Stimulated activated CD4-positive, alpha-beta T cell treated with anti-CD3 and anti-CD28 coated beads, Interleukin-12 subunit alpha, Interleukin-12 subunit beta, amount 100 ng/mL, for 4 hours (primary cell): ENCODE measurements around the gene NUFIP2.
"Not testable (repeated sequence)": the region's sequence is repeated elsewhere in the genome, so short reads cannot be mapped to it uniquely, and the experiment has no call there.

Experiments
- DNase-seq: peaks from one replicate; pipeline ENCODE4 v3.0.0-alpha.2; 2020

Gene NUFIP2

GRCh38 chr17:29293890-29294579 is at the start of gene NUFIP2:
Gene NUFIP2, minus strand, starts transcription at chr17:29294148. Its CDS starts 89 bp downstream, at chr17:29294059.
- DNase-seq, result peak; percentile 97

DNA sequence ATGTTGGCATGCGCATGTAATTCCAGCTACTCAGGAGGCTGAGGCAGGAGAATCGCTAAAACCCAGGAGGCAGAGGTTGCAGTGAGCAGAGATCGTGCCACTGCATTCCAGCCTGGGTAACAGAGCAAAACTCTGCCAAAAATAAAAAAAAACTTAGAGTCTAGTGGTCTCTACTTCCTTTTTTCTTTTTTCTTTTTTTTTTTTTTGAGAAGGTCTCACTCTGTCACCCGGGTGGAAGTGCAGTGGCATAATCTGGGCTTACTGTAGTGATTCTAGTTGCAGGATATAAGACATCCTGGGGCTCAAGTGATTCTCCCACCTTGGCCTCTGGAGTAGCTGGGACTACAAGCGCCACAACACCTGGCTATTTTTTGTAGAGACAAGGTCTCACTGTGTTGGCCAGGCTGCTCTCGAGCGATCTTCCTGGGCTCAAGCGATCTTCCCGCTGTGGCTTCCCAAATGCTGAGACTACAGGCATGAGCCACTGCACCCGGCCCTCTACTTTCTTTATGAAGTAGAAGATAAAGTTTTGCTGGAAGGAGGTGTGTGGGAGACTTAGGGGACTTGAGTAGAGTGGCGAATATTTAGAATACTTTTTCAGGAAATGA is 48.3 kb upstream of the NUFIP2 start:
- no peak for DNase-seq

DNA sequence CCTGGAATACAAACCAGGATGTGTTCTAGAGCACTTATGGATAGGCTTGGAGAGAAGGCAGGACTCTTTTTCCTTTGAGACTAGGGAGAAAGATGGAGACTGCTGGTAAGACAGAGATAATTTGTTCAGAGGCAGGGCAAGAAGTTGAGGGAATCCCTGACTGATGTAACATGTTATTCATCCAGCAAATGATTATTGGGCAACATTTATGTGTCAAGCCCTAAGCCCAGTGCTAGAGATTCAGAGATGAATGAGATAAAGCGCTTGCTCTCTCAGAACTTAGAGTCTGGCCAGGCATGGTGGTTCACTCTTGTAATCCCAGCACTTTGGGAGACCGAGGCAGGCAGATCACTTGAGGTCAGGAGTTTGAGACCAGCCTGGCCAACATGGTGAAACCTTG is 47.8 kb upstream of the NUFIP2 start:
- no peak for DNase-seq

- DNase-seq, result not testable (repeated sequence)
Measured at GRCh38 chr17:29339016-29339415, 45.1 kb upstream of the NUFIP2 start.

DNA sequence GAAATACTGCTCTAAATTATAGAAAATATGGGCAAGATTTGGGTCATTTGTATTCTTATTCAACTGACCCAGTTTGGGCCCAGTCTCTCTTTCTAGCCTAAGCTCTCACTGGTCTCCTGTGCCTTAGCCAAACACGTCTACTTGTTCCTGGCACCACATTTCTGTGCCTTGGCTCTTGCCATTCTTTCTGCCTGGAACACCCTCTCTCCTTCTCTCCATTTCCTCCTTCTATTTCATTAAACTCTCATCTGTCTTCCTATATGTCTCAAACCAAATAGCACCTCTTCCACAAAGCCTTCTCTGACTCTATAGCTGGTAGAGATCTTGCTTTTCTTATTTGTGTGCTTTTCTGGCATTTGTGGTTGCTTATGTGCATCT is 37.7 kb upstream of the NUFIP2 start:
- no peak for DNase-seq

DNA sequence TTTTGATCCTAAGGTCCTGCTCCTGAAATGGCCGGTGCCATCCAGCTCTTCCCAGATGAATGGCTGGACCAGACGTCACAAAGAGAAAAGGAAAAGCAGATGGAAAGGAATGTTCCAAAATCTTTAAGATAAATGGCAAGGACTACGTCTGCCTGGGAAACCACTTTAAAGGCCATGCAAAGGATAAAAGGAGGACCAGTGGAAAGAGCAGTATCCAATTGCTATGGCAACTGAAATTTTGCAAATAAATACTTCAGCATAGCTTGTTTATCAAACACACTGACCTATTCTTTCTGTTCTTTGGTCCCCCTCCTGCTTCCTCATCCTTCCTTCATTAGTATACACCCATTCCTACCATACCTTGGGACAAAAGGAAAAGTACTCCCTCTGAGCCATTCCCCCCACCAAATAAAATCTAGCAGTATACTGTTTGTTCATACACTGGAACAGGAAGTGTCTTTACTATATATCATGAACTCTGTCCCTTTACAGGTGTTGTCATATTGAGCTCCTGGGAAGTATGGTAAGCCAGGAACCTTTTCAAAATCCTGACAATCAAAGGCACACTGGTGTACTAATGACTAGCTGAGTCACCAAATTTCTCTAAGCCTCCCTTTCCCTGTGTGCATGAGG is 37.2 kb upstream of the NUFIP2 start:
- DNase-seq, result no peak

DNA sequence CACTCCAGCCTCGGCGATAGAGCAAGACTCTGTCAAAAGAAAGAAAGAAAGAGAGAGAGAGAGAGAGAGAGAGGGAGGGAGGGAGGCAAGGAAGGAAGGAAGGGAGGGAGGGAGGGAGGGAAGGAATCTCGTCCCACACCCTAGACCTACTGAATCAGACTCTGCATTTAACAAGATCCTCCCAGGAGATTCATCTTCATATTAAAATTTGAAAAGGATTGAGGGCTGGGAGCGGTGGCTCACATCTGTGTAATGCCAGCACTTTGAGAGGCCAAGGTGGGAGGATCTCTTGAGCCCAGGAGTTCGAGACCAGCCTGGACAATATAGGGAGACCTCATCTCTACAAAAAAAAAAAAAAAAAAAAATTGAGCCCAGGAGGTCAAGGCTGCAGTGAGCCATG is 33.5 kb upstream of the NUFIP2 start:
- no peak for DNase-seq

- no peak for DNase-seq
Measured at GRCh38 chr17:29326023-29326813, 32.3 kb upstream of the NUFIP2 start.

GRCh38 chr17:29322363-29322762 is 28.4 kb upstream of the NUFIP2 start:
- no peak for DNase-seq

- no peak for DNase-seq
Measured at GRCh38 chr17:29303386-29303785, 9.4 kb upstream of the NUFIP2 start.

DNA sequence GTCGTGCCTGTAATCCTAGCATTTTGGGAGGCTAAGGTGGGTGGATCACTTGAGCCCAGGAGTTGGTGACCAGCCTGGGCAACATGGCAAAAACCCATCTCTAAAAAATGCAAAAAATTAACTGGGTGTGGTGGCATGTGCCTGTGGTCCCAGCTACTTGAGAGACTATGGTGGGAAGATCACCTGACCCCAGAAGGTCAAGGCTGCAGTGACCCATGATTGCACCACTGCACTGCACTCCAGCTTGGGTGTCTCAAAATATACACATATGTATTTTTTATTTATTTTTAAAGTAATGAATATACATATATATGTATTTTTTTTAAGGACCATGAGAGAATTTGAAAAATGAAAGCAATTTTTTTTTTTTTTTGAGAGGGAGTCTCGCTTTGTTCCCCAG is 5.1 kb upstream of the NUFIP2 start:
- DNase-seq, result no peak

DNA sequence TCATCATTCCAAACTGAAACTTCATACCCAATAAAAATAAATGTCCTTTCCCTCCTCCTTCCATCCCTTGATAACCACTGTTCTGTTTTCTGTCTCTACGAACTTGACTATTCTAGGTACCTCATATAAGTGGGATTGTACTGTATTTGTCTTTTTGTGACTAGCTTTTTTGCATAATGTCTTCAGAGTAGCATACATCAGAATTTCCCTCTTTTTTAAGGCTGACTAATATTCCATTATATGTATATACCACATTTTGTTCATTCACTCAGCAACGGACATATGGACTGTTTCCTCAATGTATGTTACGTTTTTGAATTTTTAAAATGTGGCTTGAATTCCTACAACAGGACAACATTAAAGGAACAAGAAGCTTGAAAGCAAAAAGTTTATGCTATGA is 1.5 kb upstream of the NUFIP2 start:
- no peak for DNase-seq

DNA sequence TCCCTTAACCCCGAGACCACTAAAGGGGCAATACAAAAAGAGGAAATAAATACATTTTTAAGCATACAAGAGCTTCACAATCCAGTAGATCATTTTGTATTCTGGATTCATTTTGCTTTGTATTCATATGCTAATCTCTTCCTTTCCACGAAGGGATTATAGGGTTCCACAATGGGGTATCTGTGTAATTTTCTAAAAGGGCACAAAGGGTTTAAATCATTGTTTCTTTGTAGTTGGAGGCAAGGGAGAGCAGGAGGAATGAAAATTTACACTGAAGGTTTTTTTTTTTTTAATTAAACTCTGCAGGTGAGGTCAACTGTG is 592 bp upstream of the NUFIP2 start:
- no peak for DNase-seq

- DNase-seq, result peak; percentile 58
Measured at GRCh38 chr17:29292992-29293889, 707 bp downstream of the NUFIP2 start.

DNA sequence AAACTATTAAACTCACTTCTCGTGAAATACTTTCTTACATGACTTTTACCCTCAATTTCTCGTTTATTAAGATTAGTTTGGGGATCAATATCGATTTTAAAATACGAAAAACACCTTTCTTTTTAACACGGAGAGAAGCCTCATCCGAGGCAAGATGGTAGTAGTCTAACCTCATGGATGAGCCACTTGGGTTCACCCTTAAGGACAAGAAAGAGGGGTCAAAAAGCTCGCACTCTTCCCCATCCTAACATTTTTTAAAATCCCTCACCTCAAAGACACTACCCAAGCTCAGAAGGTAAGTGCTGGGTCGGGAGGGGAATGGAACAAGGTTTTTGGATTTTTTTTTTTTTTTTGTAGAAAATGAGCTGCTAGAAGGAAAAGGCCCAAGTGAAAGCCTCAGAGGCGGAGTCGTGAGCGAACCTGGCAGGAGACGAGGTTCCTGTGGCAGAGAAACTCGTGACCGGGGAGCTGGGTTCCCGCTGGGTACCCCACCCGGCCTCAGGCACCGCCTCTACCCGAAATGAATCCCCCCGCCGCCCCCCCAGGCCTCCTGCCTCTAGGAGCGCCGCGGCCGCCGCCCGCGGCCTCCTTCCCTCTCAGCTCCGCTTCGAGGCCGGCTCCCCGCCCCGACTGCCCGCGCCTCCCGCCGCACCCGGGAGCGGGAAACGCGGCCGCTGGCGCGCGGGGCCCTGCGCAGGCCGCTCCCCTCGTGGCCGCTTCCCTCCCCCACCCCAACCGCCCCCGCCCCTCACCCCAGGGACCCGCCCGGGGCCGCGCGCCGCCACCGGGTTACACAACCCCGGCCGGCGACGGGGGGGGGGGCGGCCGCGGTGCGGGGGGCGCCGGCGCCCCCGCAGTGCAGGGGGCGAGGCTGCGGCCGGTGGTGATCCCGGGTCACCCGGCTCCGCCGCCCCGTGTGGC is 1.6 kb downstream of the NUFIP2 start:
- peak; percentile 44 for DNase-seq

- DNase-seq, result no peak
Measured at GRCh38 chr17:29291163-29291752, 2.7 kb downstream of the NUFIP2 start.

- DNase-seq, result no peak
Measured at GRCh38 chr17:29289852-29290251, 4.1 kb downstream of the NUFIP2 start.

DNA sequence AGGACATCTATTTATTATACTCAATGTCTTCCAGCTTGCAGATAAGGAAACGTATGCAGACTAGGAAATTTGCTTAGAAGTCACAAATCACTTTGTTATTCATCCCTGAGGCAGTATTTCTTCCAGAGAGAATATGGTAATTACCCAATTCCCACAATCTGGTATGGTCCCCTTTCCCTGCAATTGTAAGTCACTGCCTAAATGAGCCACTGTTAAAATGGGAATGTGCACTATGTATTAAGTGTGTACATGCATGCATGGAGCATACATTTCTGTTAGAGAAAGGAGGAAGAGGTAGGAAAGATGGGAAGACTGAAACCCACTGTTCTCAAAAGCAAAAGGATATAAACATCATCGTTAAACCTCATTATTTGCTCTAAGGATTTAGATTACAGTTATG is 10.0 kb downstream of the NUFIP2 start:
- no peak for DNase-seq

DNA sequence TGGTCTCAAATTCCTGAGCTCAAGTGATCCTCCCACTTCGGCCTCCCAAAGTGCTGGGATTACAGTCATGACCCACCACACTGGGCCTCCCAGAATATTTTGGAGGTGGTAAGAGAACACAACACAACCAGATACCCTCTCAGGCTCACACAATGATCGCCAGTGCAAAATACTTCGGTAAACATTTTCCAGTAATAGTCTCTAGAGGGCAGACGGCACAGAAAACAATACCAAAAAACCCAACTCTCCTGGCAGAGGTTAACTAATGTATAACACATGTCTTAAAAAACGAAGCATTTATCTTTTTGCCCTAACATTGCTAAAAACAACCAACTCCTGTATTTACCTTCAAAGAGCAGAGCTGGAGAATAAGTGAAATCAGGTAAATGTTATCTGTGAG is 10.5 kb downstream of the NUFIP2 start:
- DNase-seq, result no peak

DNA sequence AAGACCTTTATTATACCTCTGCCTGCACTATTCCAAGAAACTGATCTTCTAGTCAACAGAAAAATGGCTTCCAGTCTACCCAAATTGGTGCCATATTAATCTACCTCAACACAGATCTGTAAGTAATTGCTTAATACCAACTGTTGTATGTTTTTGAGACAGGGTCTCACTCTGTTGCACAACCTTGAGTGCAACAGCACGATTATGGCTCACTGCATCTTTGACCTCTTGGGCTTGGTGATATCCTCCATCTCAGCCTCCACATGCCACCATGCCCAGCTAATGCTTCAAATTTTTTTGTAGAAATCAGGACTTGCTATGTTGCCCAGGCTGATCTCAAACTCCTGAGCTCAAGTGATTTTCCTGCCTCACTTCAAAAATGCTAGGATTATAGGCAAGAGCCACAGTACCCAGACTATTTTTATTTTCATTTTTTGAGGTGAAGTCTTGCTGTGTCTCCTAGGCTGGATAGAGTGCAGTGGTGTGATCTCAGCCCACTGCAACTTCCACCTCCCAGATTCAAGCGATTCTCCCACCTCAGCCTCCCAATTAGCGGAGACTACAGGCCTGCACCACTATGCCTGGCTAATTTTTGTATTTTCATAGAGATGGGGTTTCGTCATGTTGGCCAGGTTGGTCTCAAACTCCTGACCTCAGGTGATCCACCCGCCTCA is 14.4 kb downstream of the NUFIP2 start:
- no peak for DNase-seq

- DNase-seq, result no peak
Measured at GRCh38 chr17:29278692-29279091, 15.3 kb downstream of the NUFIP2 start.
